HepG2 (cell line): ENCODE measurements around the gene ARL5C. TPM values are rescaled to one million over a fixed set of nuclear protein-coding genes. Genes with fewer than 3 reads are reported as not detected.

Experiments
- ATAC-seq: fragments of 200-7000 bp; cut with Tn5 transposase; 3 replicates; pipeline ENCODE4 v1.9.1; 2020; ENCODE audit warnings: mild to moderate bottlenecking, moderate library complexity
- BruUV-seq: library from RNA; stranded (reverse); fragments of 400-500 nt; replicated peaks from 2 replicates; lab custom pipeline; 2021; lab: Mats Ljungman, UMichigan
- CTCF ChIA-PET: fragments of 300-600 bp; formaldehyde crosslinking; extraction: SDS; loops from one replicate; lab custom pipeline; 2021; ENCODE audit warnings: low total read pairs, inconsistent platforms, low intra/inter-chr PET ratio; lab: Yijun Ruan, JAX
- POLR2A ChIA-PET: fragments of 350-600 bp; sonication (Branson Sonifier 250); formaldehyde crosslinking; loops from one replicate; lab custom pipeline; 2020; ENCODE audit warnings: antibody characterized with exemption, inconsistent platforms; lab: Yijun Ruan, JAX
- DNase-seq: peaks from one replicate; pipeline ENCODE4 v3.0.0-alpha.2; 2015; ENCODE audit warnings: low spot score
- FAIRE-seq: peaks from 3 replicates; lab custom pipeline; 2011; peaks lifted over from hg19 to GRCh38; lab: Jason Lieb, UNC
- H2AFZ ChIP-seq: one replicate; pipeline ENCODE4 v1.6.1; 2011; ENCODE audit warnings: low read length, inconsistent platforms
- H3K27ac ChIP-seq: fragments of 300-600 bp; 3 replicates; pipeline ENCODE4 v1.8.0; 2011; ENCODE audit warnings: mixed run types, mild to moderate bottlenecking, mixed read lengths, low read length, inconsistent platforms; ENCODE audit not compliant: insufficient read depth; ENCODE audit errors: extremely low read length
- H3K27me3 ChIP-seq, 2 experiments: fragments of 200-600 bp in 1 of 2; 2 replicates in 1 of 2; 3 replicates in 1 of 2; pipeline versions ENCODE4 v1.6.0 to v1.8.0; 2011; ENCODE audit warnings: low read length in 2 of 2, mild to moderate bottlenecking in 2 of 2, moderate library complexity in 2 of 2, inconsistent platforms in 1 of 2; ENCODE audit not compliant: insufficient read depth in 2 of 2, control insufficient read depth in 1 of 2
- H3K36me3 ChIP-seq, 2 experiments: fragments of 200-600 bp in 1 of 2; replicated peaks in 1 of 2; 2 replicates in 1 of 2; 3 replicates in 1 of 2; pipeline versions ENCODE4 v1.5.1 to v1.8.0; 2011; ENCODE audit warnings: low read length in 2 of 2, inconsistent platforms in 1 of 2; ENCODE audit not compliant: insufficient read depth in 2 of 2, control insufficient read depth in 1 of 2
- H3K4me1 ChIP-seq: 2 replicates; pipeline ENCODE4 v1.5.1; 2012; ENCODE audit warnings: low read length, inconsistent platforms; ENCODE audit not compliant: insufficient read depth
- H3K4me2 ChIP-seq: 2 replicates; pipeline ENCODE4 v1.6.0; 2011; ENCODE audit warnings: low read depth, low read length, inconsistent platforms
- H3K4me3 ChIP-seq, 3 experiments: fragments of 200-600 bp in 1 of 3; sonication (generic), shearing (Covaris generic) in 1 of 3; replicated peaks in 1 of 3; 2 replicates each; pipeline ENCODE4 v1.5.1; 2011 to 2016; ENCODE audit warnings: low read length in 3 of 3, inconsistent platforms in 2 of 3, low read depth in 2 of 3, mild to moderate bottlenecking in 2 of 3, control low read depth in 1 of 3, mixed read lengths in 1 of 3; ENCODE audit not compliant: insufficient read depth in 1 of 3
- H3K79me2 ChIP-seq: one replicate; pipeline ENCODE4 v1.6.1; 2011; ENCODE audit warnings: low read length, inconsistent platforms; ENCODE audit not compliant: insufficient read depth
- H3K9ac ChIP-seq: 2 replicates; pipeline ENCODE4 v1.6.0; 2011; ENCODE audit warnings: mild to moderate bottlenecking, low read depth, low read length, inconsistent platforms; ENCODE audit not compliant: insufficient read depth
- H3K9me3 ChIP-seq: 2 replicates; pipeline ENCODE4 v1.5.1; 2012; ENCODE audit warnings: mild to moderate bottlenecking, low read length
- H4K20me1 ChIP-seq: 2 replicates; pipeline ENCODE4 v1.6.0; 2011; ENCODE audit warnings: inconsistent platforms, mild to moderate bottlenecking, low read length, moderate library complexity; ENCODE audit not compliant: insufficient read depth
- BORCS8-MEF2B ChIP-seq: sonication (generic); formaldehyde crosslinking; IDR thresholded peaks from 2 replicates; pipeline ENCODE4 v1.8.0; 2022; ENCODE audit warnings: mild to moderate bottlenecking, missing genetic modification reagents
- HOXA7 ChIP-seq: sonication (generic); formaldehyde crosslinking; IDR thresholded peaks from 2 replicates; pipeline ENCODE4 v1.8.1; 2022; ENCODE audit warnings: mild to moderate bottlenecking, missing genetic modification reagents, moderate library complexity
- SALL2 ChIP-seq: sonication (generic); formaldehyde crosslinking; IDR thresholded peaks from 2 replicates; pipeline ENCODE4 v1.8.1; 2023; ENCODE audit warnings: mild to moderate bottlenecking, missing genetic modification reagents, inconsistent platforms
- SNAI1 ChIP-seq: sonication (generic); formaldehyde crosslinking; IDR thresholded peaks from 2 replicates; pipeline ENCODE4 v1.5.0; 2020; ENCODE audit warnings: mild to moderate bottlenecking, missing genetic modification reagents, borderline replicate concordance
- YY1 ChIP-seq: IDR thresholded peaks from 2 replicates; pipeline ENCODE4 v1.6.1; 2011; ENCODE audit warnings: low read length, low read depth, moderate library complexity, mild to moderate bottlenecking; ENCODE audit not compliant: insufficient read depth, insufficient replicate concordance
- ZNF20 ChIP-seq: sonication (generic); formaldehyde crosslinking; IDR thresholded peaks from 2 replicates; pipeline ENCODE4 v1.4.0; 2020; ENCODE audit warnings: mild to moderate bottlenecking, moderate library complexity, missing genetic modification reagents
- ZNF446 ChIP-seq: sonication (generic); formaldehyde crosslinking; IDR thresholded peaks from 2 replicates; pipeline ENCODE4 v1.5.0; 2020; ENCODE audit warnings: mild to moderate bottlenecking, missing genetic modification reagents
- ZNF883 ChIP-seq: sonication (generic); formaldehyde crosslinking; IDR thresholded peaks from 2 replicates; pipeline ENCODE4 v1.5.1; 2020; ENCODE audit warnings: mild to moderate bottlenecking, missing genetic modification reagents; ENCODE audit errors: not compliant biosample characterization
- WGBS: methylation state at CpG from one replicate; pipeline ENCODE4 v1.1.6; 2017; ENCODE audit warnings: low lambda C conversion rate; 5-methylcytosine and 5-hydroxymethylcytosine counted together
- in situ Hi-C: cut with HindIII; loops from 2 replicates; pipeline ENCODE4 v1.10.0; 2017; ENCODE audit warnings: low pct_unique_long_range_greater_than_20kb; ENCODE audit not compliant: extremely low pct_ligation_motif_present
- intact Hi-C: fragments of 100-400 bp; cut with micrococcal nuclease; formaldehyde crosslinking; loops from one replicate; pipeline ENCODE4 v1.10.0; 2022; ENCODE audit not compliant: unreplicated experiment
- polyA plus RNA-seq, 8 experiments: library from polyadenylated mRNA; depleted of rRNA in 3 of 8; stranded (reverse) in 7 of 8; unstranded in 1 of 8; fragments of >200 nt; fragmentation: Illumina TruSeq in 4 of 8; extraction: Trizol in 4 of 8; gene quantifications; 2 replicates each; pipeline versions ENCODE4 v1.2.1 to v1.2.3, GENCODE V29; 2011 to 2016; ENCODE audit warnings: low read depth in 4 of 8, missing spikeins in 1 of 8, mixed read lengths in 1 of 8; ENCODE audit not compliant: insufficient read depth in 1 of 8
- total RNA-seq, 5 experiments: library from RNA; depleted of rRNA; stranded (reverse); fragments of >200 nt; fragmentation: Illumina TruSeq; extraction: Trizol; gene quantifications; 2 replicates each; pipeline ENCODE4 v1.2.3, GENCODE V29; 2016; ENCODE audit warnings: low read depth in 1 of 5
- TF ChIP-seq, protein P1 (sequence below): sonication (generic); formaldehyde crosslinking; conservative IDR thresholded peaks from 2 replicates; pipeline ENCODE4 v1.8.1; 2023; ENCODE audit warnings: missing genetic modification reagents
- TF ChIP-seq, protein P2 (sequence below): sonication (generic); formaldehyde crosslinking; IDR thresholded peaks from 2 replicates; pipeline ENCODE4 v1.4.0; 2020; ENCODE audit warnings: mild to moderate bottlenecking, low read depth, missing genetic modification reagents
- TF ChIP-seq, protein P3 (sequence below): sonication (generic); formaldehyde crosslinking; IDR thresholded peaks from 2 replicates; pipeline ENCODE4 v1.5.1; 2020; ENCODE audit warnings: missing genetic modification reagents, mild to moderate bottlenecking, borderline replicate concordance
- TF ChIP-seq, protein P4 (sequence below): sonication (generic); formaldehyde crosslinking; IDR thresholded peaks from 2 replicates; pipeline ENCODE4 v1.4.0; 2020; ENCODE audit warnings: mild to moderate bottlenecking, low read depth, missing genetic modification reagents
- TF ChIP-seq, protein P5 (sequence below): sonication (generic); formaldehyde crosslinking; IDR thresholded peaks from 2 replicates; pipeline ENCODE4 v1.9.0; 2021; ENCODE audit warnings: missing genetic modification reagents, borderline replicate concordance
- TF ChIP-seq, protein P6 (sequence below): sonication (generic); formaldehyde crosslinking; IDR thresholded peaks from 2 replicates; pipeline ENCODE4 v1.4.0; 2020; ENCODE audit warnings: low read depth, mild to moderate bottlenecking, missing genetic modification reagents

ARL5C gene
- total and polyA plus RNA-seq, 2 of the 13 experiments (the other 11 are each of a cell fraction or from before 2014, with no cell fraction given) = not detected

DNA sequence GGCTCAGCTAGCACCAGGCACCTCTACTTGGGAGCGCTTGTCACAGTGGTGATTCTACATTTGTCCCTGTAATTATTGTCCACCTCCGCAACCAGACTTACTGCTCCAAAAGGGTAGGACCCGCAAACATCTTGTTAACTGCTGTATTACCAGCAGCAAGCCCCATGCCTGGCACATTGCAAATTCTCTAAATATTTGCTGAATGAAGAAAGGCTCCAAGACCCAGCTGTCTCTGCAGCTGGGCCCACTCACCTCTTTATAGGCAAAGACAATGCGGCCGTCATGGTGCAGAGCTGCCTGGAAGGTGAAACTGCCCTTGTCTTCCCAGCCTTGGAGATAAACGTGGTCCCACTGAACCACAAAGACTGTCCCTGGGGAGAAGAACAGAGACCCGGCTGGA is 58.8 kb downstream of the ARL5C start:
- in situ Hi-C loops = no loop called here
- ChIA-PET CTCF (no interaction called here), POLR2A (no interaction called here)
- Histone ChIP-seq H3K27me3 (peaks cover 4 to 58% of the 10 kb centered on the region in 2 experiments; a peak in 3 of 5 replicates), H3K79me2 (no peaks in the 10 kb centered on the region), H3K4me2 (no peak overlapping the region), H4K20me1 (no peaks in the 10 kb centered on the region; the same call in 1 of the 2 replicates), H3K27ac (no peak overlapping the region), H3K4me1 (peaks cover 8% of the 10 kb centered on the region; the same call in 1 of the 2 replicates), H2AFZ (no peak overlapping the region), H3K9me3 (no peaks in the 10 kb centered on the region), H3K4me3 (no peak overlapping the region), H3K36me3 (no peaks in the 10 kb centered on the region), H3K9ac (no peak overlapping the region)
- no peak for DNase-seq
- no TSS peak for BruUV-seq
- no peak for TF ChIP-seq ZNF883 (CRISPR knock-in tag)
- TF ChIP-seq, protein P1, sequence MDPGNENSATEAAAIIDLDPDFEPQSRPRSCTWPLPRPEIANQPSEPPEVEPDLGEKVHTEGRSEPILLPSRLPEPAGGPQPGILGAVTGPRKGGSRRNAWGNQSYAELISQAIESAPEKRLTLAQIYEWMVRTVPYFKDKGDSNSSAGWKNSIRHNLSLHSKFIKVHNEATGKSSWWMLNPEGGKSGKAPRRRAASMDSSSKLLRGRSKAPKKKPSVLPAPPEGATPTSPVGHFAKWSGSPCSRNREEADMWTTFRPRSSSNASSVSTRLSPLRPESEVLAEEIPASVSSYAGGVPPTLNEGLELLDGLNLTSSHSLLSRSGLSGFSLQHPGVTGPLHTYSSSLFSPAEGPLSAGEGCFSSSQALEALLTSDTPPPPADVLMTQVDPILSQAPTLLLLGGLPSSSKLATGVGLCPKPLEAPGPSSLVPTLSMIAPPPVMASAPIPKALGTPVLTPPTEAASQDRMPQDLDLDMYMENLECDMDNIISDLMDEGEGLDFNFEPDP (CRISPR knock-in tag) = no peak
- no peak for TF ChIP-seq ZNF446
- TF ChIP-seq, protein P2, sequence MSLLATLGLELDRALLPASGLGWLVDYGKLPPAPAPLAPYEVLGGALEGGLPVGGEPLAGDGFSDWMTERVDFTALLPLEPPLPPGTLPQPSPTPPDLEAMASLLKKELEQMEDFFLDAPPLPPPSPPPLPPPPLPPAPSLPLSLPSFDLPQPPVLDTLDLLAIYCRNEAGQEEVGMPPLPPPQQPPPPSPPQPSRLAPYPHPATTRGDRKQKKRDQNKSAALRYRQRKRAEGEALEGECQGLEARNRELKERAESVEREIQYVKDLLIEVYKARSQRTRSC = no peak
- no peak for TF ChIP-seq SALL2 (CRISPR knock-in tag)
- TF ChIP-seq, protein P3, sequence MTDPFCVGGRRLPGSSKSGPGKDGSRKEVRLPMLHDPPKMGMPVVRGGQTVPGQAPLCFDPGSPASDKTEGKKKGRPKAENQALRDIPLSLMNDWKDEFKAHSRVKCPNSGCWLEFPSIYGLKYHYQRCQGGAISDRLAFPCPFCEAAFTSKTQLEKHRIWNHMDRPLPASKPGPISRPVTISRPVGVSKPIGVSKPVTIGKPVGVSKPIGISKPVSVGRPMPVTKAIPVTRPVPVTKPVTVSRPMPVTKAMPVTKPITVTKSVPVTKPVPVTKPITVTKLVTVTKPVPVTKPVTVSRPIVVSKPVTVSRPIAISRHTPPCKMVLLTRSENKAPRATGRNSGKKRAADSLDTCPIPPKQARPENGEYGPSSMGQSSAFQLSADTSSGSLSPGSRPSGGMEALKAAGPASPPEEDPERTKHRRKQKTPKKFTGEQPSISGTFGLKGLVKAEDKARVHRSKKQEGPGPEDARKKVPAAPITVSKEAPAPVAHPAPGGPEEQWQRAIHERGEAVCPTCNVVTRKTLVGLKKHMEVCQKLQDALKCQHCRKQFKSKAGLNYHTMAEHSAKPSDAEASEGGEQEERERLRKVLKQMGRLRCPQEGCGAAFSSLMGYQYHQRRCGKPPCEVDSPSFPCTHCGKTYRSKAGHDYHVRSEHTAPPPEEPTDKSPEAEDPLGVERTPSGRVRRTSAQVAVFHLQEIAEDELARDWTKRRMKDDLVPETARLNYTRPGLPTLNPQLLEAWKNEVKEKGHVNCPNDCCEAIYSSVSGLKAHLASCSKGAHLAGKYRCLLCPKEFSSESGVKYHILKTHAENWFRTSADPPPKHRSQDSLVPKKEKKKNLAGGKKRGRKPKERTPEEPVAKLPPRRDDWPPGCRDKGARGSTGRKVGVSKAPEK (CRISPR knock-in tag) = no peak
- TF ChIP-seq ZNF20 (CRISPR knock-in tag) = no peak
- TF ChIP-seq HOXA7 (CRISPR knock-in tag) = no peak
- no peak for TF ChIP-seq SNAI1
- no peak for TF ChIP-seq BORCS8-MEF2B
- TF ChIP-seq, protein P4, sequence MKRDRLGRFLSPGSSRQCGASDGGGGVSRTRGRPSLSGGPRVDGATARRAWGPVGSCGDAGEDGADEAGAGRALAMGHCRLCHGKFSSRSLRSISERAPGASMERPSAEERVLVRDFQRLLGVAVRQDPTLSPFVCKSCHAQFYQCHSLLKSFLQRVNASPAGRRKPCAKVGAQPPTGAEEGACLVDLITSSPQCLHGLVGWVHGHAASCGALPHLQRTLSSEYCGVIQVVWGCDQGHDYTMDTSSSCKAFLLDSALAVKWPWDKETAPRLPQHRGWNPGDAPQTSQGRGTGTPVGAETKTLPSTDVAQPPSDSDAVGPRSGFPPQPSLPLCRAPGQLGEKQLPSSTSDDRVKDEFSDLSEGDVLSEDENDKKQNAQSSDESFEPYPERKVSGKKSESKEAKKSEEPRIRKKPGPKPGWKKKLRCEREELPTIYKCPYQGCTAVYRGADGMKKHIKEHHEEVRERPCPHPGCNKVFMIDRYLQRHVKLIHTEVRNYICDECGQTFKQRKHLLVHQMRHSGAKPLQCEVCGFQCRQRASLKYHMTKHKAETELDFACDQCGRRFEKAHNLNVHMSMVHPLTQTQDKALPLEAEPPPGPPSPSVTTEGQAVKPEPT (CRISPR knock-in tag) = no peak
- TF ChIP-seq, protein P5, sequence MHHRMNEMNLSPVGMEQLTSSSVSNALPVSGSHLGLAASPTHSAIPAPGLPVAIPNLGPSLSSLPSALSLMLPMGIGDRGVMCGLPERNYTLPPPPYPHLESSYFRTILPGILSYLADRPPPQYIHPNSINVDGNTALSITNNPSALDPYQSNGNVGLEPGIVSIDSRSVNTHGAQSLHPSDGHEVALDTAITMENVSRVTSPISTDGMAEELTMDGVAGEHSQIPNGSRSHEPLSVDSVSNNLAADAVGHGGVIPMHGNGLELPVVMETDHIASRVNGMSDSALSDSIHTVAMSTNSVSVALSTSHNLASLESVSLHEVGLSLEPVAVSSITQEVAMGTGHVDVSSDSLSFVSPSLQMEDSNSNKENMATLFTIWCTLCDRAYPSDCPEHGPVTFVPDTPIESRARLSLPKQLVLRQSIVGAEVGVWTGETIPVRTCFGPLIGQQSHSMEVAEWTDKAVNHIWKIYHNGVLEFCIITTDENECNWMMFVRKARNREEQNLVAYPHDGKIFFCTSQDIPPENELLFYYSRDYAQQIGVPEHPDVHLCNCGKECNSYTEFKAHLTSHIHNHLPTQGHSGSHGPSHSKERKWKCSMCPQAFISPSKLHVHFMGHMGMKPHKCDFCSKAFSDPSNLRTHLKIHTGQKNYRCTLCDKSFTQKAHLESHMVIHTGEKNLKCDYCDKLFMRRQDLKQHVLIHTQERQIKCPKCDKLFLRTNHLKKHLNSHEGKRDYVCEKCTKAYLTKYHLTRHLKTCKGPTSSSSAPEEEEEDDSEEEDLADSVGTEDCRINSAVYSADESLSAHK (CRISPR knock-in tag) = no peak
- TF ChIP-seq YY1 = no peak
- TF ChIP-seq, protein P6, sequence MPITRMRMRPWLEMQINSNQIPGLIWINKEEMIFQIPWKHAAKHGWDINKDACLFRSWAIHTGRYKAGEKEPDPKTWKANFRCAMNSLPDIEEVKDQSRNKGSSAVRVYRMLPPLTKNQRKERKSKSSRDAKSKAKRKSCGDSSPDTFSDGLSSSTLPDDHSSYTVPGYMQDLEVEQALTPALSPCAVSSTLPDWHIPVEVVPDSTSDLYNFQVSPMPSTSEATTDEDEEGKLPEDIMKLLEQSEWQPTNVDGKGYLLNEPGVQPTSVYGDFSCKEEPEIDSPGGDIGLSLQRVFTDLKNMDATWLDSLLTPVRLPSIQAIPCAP (CRISPR knock-in tag) = no peak
- no peak for FAIRE-seq
- intact Hi-C loops = no loop called here
- no peak for ATAC-seq
- 52% methylated on average over 7 of the region's 7 CpGs for WGBS
